Stimulated activated naive CD4-positive, alpha-beta T cell (primary cell): ENCODE measurements around the gene SMIM1.
"Not testable (repeated sequence)": the region's sequence is repeated elsewhere in the genome, so short reads cannot be mapped to it uniquely, and the experiment has no call there.

Experiments used
- DNase-seq, 6 experiments: peaks; one replicate each; lab custom pipeline; 2025; lab: John Stamatoyannopoulos, UW

Gene SMIM1

DNA sequence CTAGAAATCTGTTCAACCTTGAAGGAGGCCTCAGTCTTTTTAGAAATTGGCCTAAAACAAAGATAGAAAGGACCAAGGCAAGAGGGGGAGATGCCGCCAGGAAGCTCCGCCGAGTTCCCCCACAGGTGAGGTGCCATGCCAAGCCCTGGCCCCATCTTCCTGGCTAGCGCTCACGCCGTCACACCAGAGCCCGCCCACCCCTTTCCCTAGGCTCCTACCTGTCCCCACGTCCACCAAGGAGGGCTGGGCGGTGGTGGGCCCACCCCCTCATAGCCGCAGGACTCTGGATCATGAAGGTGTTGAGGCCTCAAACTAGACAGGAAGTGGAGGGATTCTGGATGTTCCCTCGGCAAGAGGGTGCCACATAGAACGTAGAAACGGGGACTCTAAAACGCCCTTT, 35.8 kb upstream of the SMIM1 start:
- DNase-seq = no peak

DNA sequence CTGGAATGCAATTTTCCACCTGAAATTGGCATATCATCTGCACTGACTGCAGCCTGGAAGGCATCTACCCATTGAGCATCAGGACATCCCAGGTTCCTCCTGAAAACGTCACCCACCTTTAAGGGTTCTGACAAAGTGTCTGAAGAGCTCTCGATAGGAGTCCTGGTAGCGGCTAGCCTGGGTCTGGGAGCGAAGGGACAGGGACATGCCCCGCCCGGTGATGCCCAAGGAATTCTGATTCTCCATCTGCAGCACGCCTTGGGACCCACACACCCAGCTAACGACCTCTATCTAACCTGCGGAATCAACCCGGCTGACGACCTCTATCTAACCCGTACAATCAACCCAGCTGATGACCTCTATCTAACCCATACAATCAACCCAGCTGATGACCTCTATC, 33.6 kb upstream of the SMIM1 start:
- no peak for DNase-seq

DNA sequence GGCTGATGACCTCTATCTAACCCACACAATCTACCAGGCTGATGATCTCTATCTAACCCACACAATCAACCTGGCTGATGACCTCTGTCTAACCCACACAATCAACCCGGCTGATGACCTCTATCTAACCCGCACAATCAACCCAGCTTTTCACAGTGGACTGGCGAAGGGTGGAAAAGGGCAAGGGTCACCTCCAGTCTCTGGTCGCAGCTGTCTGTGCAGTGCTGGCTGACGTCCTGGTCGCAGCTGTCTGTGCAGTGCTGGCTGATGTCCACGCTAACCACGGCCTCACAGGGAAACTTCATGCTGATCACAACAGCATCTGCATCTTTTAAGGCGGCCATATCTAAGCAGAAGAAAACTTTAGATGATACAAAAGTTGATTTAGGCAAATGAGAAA, 32.5 kb upstream of the SMIM1 start:
- DNase-seq = no peak

DNA sequence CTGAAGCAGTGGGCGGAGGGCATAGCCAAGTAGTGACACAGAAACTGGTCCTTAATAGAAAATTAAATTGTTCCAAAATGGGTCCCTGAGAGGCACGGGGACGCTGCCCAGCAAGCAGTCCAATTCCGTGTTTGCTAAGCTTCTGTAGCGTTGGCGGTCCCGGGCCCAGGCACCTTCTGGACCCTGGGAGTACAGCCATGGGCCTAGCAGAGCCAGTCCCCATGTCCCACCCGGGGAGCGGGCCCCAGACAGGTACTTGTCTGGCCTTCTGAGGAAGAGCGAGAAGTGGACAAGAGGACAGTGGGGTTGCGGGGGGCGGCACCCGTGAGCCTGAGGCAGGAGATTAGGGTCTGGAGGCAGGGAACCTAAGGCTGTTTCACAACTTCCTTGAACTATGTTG, 31.8 kb upstream of the SMIM1 start:
- no peak for DNase-seq

DNA sequence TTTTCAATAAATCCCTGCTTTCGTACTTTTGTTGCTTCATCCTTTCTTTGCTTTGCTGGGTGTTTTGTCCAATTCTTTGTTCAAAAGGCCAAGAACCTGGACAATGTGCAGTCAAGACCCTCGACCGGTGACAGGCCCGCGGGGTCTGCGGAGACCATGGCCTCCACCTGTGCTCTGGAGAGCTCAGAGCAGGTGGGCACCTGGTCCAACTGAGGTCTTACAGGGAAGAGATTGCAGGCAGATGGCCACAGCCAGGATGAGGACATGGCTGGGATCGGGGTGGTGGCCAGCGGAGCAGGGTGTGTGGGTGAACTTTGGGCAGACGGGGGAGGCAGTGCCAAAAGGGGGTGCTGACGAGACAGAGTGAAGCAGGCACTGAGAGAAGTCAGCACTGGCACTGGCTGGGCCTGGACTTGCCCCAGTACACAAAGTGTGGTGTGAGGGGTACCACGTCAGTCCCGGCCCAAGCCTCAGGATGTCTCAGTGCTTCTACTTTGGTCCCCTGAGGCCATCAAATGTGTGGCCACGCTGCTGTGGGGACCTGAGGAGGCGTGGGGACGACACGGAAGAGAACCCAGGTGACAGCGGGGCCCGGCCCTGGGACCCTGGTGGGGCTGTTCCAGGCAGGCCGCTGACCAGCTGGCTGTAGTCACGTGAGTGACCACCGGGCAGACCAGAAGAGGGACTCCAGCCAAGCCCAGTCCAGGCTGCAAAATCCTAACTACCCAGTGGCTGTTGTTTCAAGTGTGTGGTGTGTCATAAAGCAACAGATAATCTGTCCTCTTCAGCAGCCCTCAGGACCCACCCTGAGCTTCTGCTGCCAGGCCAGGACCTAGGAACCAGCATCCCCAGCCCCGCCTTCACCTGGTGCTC, 30.7 kb upstream of the SMIM1 start:
- no peak for DNase-seq

DNA sequence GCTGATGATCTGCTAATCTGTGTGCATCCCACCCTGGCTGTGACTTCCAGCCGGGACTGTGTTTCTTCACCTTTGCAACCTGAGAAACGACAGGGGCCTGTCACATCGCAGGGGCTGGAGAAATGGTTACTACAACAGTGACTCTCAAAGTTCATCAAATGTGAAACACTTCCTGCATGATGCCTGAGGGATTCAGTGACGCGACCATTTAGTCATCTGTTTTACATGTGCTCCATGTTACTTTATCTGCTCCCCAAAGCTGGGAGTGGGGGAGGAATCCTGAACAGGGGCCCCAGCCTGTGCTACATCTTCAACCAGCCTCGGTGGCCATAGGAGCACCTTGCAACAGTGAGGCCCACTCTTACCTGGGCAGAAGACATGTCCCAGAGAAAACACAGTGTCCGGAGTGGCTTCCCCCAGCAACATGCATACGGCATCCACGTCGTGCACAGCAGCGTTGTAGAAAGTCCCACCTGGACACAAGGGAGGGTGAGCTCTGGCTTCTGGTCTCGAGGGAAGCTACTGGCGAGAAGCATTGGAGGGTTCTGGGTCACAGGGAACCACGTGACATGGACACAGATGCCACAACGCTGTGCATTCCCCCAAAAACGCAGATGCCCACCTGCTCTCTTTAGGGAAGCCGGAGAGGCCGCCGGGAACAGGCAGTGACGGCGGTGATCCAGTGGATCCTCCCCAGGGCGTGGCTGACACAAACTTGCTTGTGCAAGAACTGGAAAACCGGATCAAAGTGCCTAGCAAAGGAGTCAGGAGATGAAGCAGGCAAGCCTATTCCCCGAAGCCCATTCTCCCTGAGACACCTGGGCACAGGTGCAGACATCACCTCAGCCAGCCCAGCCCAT, 29.9 kb upstream of the SMIM1 start:
- DNase-seq = no peak

DNA sequence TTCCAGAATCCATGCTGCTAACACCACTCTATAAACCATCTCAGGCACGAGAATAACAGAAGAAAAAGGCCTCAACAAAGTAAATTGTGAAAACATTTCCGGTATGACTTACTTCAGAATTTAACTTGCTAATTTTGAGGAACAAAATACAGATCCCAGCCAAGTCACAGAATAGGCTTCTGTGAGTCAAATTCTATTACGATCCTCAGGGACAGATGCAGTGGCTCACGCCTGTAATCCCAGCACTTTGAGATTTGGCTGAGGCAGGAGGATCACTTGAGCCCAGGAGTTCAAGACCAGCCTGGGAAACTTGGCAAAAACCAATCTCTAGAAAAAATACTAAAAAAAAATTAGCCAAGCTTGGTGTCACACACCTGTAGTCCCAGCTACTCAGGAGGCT, 29.1 kb upstream of the SMIM1 start:
- DNase-seq = no peak

DNA sequence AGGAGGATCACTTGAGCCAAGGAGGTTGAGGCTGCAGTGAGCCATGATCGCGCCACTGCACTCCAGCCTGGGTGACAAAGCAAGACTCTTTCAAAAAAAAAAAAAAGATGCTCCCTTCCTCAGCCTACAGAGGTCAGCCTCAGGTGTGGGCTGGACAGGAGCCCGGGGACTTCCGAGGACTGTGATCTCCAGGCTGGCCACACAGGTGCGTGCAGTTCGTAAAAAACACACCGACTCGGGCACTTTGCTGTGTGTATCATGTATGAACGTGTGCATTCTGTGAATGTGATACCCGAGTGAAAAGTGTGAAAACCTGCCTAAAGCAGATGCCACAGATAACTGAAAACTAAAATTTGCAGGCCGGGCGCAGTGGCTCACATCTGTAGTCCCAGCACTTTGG, 28.7 kb upstream of the SMIM1 start:
- no peak for DNase-seq

DNA sequence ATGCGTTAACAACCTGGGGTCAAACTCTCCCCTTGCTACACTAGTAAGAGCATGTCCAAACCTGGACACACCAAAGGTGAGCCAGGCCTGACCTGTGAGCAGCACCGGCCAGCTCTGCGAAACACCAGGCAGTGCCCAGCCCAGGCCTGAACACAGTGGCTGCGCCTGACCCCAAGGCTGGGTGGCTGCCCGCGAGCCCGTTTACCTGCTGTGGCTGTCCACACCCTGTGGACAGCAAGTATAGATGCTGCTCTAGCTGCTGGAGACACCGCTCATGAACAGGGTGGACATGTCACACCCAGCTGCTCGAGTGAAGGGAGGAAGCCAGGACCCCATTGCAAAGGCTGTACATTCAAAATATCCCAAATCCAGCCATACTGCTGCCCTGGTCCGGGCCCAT, 27.9 kb upstream of the SMIM1 start:
- no peak for DNase-seq

DNA sequence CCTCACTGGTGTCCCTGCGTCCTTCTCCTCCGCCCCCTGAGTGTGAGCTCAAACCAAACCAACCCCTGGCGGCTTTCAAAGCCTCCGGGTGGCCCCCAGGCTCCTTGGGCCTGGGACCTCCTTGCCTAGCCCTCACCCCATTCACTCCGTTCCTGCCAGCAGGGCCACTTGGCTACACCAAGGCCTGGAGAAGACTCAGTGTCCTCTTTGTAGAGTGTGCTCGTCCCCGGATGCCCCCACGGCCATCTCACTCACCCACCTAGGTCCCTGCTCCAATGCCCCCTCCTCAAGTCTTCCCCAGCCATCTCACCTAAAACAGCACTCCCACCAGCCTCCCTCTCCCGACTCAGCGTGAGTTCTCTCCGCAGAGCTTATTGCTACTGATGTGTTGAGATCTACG, 27.5 kb upstream of the SMIM1 start:
- DNase-seq = no peak

DNA sequence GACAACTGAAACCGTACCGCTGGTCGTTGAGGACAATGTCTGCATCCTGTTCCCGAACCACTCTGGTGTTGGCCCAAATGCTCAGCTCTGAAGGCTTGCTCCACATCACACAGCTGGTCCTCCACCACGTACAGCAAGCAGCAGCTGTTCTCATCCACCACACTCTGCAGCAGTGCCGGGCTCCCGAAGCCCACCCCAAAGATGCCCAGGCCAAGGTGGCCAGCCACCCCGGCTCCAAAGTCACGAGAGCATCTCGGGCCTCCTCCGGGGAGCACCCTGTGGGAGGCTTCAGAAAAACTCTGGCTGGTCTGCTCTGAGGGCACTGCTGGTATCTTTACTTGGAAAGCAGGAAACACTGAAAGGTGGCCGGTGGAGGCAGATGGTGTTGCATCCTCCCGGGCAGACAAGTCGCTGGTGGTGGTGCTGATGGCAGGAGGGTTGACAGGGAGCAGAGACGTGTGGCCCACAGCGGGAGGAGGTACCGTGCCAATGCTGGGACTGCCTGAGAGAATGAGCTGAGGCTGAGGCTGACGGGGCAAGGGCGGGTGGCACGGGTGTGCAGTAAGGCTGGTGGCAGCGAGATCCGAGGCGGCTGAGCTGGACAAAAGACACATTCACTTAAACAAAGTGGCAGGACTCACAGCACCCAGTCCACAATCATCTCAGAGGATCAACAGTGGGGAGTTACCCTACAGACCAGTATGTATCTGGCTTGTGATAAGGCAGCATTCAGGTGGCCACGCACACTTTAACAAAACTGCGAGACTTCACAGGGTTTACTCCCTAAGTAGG, 26.8 kb upstream of the SMIM1 start:
- DNase-seq = no peak

DNA sequence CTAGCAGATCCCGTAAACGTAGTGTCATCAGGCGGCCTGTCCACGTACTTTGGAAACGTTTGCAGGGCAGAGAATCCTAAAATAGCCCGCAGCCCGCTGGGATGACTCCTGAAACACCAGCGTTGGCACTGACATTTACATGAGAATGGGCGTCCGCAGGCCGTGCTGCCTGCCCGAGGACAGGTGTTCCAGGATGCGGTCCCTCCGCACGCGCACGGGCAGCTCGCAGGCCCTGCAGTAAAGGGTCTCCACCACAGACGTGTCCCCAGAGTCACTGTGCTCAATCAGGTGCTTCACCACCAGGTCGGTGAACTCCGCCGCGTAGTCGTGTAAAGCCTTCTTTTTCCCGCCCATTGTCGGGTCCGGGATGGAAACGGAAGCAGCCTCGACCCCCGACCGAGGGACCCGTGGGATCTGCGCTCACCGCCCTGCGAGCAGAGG, 26.1 kb upstream of the SMIM1 start:
- no peak for DNase-seq

DNA sequence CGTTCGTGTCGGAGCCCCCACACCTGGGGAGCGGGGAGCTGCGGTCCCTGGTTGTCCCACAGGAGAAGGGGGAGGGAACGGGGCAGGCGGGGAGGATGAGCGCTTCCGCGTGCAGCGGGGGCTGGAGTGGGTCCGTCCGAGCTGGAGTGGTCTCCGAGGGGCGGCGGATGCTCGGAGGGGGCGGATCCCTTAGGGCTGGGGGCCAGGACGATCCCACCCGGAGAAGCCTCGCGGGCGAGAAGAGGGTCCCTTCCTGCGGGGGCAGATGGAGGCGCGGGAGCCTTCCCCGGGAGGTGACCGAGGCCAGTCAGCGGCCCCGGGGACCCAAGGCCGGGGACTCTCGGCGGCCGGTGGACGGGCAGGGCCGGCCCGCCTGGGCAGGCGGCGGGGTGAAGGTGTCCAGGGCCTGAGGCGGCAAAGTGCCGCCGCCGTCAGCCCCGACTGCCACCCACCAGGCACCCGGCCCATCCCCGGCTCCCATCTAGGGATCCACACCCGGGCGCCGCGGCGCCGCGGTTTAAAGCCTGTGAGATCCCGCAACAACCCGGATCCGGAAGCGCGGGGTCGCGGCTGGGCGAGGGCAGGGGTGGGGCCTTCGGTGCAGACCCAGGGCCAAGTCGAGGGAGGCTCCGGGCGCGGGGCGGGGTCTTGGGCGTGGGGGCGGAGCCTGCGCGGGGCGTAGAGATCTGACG, 25.6 kb upstream of the SMIM1 start:
- DNase-seq = peak; percentile 74 to 88 (median 83)

DNA sequence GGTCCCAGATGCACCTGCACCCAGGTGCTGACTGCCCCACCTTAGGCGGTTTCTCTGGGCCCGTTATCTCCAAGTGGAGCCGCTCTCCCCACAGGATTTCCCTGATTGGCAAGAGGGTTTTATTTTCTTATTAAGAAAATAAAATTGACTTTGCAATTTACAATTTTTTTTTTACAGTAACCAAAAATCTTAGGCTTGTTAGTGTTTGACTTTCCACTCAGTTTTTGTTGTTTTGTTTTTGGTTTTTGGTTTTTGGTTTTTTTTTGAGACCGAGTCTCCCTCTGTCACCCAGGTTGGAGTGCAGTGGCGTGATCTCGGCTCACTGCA, 25.1 kb upstream of the SMIM1 start:
- DNase-seq = no peak

DNA sequence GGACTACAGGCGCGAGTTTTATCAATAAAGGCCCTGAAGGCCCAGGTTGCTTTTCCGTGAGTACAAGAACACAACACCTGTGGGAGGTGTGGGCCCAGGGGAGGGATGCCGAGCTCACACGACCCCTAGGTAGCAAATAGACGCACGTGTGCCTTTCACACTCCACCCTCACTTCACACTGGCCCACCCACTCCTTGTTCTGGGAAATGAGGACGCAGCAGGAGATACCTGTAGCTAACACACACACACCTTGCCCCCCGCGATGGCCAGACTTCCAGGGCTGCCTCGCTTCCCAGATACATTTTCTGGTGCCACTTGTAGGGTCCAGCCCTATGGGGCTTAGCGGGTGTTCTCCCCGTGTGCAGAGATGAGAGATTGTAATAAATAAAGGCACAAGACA, 24.6 kb upstream of the SMIM1 start:
- no peak for DNase-seq

DNA sequence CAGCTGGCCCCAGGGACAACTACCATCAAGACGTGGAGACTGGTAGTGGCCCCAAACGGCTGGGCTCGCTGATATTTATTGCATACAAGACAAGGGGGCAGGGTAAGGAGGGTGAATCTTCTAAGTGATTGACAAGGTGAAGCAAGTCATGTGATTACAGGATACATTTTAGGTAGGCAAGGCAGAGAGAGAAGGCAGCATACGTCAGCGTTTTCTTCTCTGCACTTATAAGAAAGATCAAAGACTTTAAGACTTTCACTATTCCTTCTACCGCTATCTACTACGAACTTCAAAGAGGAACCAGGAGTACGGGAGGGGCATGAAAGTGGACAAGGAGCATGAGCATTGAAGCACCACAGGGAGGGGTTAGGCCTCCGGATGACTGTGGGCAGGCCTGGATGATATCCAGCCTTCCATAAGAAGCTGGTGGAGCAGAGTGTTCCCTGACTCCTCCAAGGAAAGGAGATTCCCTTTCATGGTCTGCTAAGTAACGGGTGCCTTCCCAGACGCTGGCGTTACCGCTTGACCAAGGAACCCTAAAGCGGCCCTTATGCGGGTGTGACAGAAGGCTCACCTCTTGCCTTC, 24.1 kb upstream of the SMIM1 start:
- not testable (repeated sequence) for DNase-seq

DNA sequence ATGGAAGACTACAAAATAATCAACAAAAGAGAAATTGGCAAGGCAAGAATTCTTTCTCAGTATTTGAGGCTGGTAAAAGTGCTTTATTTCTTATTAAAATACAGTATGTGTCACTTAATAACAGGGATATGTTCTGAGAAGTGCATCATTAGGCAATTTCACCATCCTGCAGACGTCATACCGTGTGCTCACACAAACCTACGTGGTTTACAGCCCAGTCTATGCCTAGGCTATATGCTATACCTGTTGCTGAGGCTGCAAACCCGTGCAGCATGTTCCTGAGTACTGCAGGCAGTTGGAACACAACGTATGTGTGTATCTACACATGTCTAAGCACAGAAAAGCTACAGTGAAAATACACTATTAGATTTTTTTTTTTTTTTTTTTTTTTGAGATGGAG, 23.0 kb upstream of the SMIM1 start:
- DNase-seq = no peak

DNA sequence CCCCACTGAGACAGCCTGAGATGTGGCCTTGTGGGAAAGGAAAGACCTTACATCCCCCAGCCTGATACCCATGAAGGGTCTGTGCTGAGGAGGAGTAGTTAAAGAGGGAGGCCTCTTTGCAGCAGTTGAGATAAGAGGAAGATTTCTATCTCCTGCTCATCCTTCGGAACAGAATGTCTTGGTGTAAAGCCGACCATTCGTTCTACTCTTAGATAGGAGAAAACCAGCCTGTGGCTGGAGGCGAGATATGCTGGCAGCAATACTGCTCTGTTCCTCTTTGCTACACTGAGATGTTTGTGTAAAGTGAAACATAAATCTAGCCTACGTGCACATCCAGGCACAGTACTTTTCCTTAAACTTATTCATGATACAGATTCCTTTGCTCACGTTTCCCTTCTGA, 21.8 kb upstream of the SMIM1 start:
- DNase-seq = no peak

DNA sequence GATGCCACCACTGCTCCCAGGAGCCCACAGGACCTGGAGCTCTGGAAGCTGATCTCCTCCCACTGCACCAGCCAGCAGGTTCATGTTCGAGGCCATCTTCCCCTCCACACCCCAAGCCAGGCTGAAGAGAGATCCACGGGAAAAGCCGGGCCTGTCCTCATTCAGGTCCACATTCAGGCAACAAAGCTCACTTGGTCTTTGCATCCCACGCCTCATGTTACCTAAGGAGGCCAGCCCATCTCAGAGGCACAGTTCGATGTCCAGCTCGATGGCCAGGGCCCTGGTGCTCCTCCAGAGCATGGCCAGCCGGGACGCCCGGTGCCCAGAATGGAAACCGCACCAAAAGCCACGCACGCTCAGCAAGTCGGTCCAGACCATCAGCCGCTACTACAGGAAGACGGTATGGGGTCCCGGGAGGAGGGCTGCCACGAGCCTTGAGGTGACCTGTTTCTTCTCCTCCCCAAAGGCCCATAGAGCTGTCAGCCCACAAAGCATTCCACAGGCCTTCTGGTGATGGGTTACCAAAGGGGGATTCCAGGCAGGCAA, 20.1 kb upstream of the SMIM1 start, which contains the start of gene CCDC27:
TSS of gene CCDC27 (plus strand) at position 51 of the 546 bp plus-strand sequence. CDS start at position 83, 32 bp downstream.
- no peak for DNase-seq

DNA sequence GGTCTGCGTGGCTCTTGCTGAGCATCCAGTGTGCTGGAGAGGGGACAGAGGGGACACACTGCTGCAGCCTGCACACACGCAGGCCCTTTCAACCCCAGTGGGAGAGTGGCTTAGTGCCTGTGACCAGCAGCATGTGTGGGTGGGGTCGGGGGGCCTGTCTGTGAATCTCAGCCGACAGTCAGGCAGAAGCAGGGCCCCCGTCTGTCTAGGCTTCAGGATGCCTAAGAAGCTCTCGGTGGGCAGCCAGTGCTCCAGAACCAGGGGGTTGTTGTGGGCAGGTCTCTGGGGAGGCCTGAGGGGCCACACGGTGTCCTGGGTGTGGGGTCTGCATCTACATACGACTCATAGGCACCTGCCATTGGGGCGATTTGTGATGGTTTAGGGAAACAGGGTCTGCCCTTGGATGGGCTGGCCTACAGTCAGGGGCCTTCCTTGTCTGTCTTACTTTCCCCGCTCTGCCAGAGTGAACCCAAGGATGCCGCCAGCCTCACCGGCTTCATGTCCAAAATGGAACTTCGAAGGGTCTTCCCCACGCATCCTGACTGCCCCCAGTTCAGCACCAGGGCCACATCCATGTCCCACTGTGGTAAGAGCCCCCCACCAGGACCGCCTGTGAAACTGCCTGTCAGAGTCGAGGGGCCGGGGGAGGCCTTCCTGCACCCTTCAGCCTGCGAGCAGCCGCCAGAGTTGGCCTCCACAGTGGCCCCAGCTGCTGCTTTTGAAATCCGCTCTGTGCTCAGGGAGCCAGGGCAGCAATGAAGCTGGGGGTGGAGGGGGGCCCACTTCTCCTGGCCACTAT, 18.7 kb upstream of the SMIM1 start:
- no peak for DNase-seq
